Central memory CD8-positive, alpha-beta T cell (primary cell): ENCODE data around the gene TNFRSF13B.

ENCODE experiments used
- ATAC-seq: fragments of 150-1000 bp; cut with Tn5 transposase; replicated peaks from 2 replicates; pipeline ENCODE4 v1.10.0; 2022; ENCODE audit warnings: mild to moderate bottlenecking, moderate FRiP score, moderate number of reproducible peaks; ENCODE audit not compliant: poor library complexity, severe bottlenecking; ENCODE audit errors: extremely low read depth
- DNase-seq, 2 donors: peaks; one replicate each; pipeline ENCODE4 v3.0.0; 2021; ENCODE audit warnings: low spot score in 2 of 2
- H3K27ac Mint-ChIP-seq: one replicate; pipeline ENCODE4 v1.8.0; 2022; ENCODE audit warnings: low read depth, mild to moderate bottlenecking, moderate library complexity, mixed read lengths
- H3K27me3 Mint-ChIP-seq: one replicate; pipeline ENCODE4 v1.8.0; 2022; ENCODE audit warnings: mixed read lengths
- H3K36me3 Mint-ChIP-seq: one replicate; pipeline ENCODE4 v1.8.0; 2022; ENCODE audit warnings: mild to moderate bottlenecking, moderate library complexity, mixed read lengths; ENCODE audit not compliant: insufficient read depth
- H3K4me1 Mint-ChIP-seq: one replicate; pipeline ENCODE4 v1.8.0; 2022; ENCODE audit warnings: mixed read lengths
- H3K4me3 Mint-ChIP-seq: one replicate; pipeline ENCODE4 v1.8.0; 2022; ENCODE audit warnings: mild to moderate bottlenecking, moderate library complexity, mixed read lengths
- H3K9me3 Mint-ChIP-seq: one replicate; pipeline ENCODE4 v1.8.0; 2022; ENCODE audit warnings: mixed read lengths

TNFRSF13B gene

DNA sequence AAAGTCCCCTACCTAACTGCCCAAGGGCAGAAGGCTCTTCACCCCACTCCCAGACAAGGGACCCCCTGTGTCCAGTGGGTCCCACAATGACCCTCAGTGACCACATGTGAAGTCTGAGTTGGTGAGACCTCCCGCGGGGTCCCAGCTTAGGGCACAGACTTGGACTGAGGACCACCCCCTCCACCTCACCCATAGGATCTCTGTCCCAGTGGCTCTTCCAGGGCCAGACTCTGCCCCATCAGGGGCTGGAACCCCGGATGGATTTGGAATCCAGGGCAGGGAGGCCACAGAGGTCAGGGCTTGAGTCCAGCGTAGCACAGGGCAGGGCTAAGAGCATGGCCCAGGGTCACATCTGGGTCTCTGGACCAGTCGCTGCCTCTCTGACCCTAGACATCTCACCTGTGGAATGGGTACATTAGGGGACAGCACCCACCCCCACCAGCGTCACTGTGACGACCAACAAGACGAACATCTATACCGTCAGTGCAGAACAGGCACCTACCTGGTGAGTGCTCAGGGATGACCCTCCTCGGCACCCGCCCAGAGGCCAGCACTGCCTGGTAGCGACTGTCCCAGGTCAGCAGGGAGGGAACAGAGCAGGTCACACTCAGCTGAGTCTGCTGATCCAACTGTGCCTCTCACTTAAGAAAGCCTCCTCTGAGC is 37.7 kb downstream of the TNFRSF13B start:
- Mint-ChIP-seq H3K9me3 (no peaks in the 10 kb centered on the region), H3K27me3 (peaks cover 17% of the 10 kb centered on the region)
- ATAC-seq: no peak

DNA sequence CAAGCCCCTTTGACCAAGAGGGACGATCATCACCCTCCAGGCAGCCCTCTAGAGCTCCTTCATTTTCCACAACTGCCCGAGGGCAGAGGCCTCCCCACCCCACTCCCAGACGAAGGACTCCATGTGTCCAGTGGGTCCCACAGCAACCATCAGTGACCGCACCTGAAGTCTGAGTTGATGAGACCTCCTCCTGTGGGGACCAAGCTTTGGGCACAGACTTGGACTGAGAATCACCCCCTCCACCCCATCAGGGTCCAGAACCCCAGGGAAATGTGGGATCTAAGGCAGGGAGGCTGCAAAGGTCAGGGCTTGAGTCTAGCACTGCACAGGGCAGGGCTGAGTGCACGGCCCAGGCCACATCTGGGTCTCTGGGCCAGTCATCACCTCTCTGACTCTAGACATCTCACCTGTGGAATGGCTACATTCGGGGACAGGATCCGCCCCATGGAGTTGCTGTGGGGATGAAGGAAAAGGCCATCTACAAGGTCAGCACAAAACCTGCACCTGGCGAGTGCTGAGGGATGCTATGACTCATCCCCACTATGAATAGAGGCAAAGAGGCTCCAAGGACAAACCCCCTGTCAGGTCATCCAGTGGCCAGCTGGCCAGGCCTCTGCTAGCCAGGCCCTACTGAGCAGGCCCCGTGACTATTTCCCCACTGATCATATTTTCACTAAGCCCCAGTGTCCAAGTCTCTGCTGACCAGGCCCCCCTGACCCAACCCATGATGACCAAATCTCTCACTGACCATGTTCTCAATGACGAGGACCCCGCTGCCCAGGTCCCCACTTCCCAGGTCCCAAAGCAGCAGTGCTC is 38.4 kb downstream of the TNFRSF13B start:
- Mint-ChIP-seq H3K36me3 (no peaks in the 10 kb centered on the region), H3K4me3 (no peak overlapping the region), H3K27ac (no peak overlapping the region), H3K9me3 (no peaks in the 10 kb centered on the region), H3K4me1 (no peaks in the 10 kb centered on the region), H3K27me3 (peaks cover 17% of the 10 kb centered on the region)
- ATAC-seq: no peak
- DNase-seq: no peak

More for the DNA sequence above, 37.7 kb downstream of the TNFRSF13B start:
- no peak overlapping the region for H3K4me3 Mint-ChIP-seq
- DNase-seq: no peak
- H3K4me1 Mint-ChIP-seq: no peaks in the 10 kb centered on the region
- H3K36me3 Mint-ChIP-seq: no peaks in the 10 kb centered on the region
- no peak overlapping the region for H3K27ac Mint-ChIP-seq

DNA sequence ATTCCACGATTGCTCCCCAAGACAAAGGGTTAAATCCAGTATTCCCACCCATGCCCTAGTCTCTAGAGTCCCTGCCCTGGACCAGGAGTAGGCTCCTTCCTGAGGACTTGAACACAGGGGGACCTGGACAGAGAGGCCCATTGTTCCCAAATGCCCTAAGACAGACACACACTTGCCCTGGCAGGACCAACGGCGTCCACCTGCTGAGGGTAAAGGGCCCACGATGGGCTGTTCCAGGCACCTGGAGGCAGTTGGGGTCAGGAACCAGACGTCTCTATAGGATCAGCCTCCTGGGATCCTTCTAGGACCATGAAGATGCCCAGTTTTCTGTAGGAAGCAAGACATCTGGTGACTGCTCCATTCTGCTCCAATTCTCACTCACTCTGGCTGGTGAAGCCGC is 39.3 kb downstream of the TNFRSF13B start:
- no peak for DNase-seq
- Mint-ChIP-seq H3K4me1 (no peaks in the 10 kb centered on the region), H3K27ac (no peak overlapping the region), H3K9me3 (no peaks in the 10 kb centered on the region), H3K36me3 (no peaks in the 10 kb centered on the region), H3K27me3 (peaks cover 17% of the 10 kb centered on the region), H3K4me3 (no peak overlapping the region)
- ATAC-seq: no peak

DNA sequence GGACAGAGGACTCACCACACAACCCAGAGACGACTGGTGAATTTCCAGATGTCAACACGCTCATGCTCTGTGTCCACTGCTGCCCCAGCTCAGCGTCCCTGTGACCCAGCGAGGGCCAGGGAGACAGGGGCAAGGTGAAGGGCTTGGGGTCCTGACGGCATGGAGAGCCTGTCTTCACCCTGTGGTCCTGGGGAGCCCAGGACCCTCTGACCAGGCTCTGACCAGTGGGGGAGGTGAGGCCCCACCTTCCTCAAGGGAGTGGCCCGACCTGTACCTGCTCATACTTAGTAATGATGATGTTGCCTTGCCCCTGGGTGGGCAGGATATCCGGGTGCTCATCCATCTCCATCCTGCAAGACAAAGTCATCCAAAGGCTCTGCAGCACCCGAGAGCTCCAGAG is 39.8 kb downstream of the TNFRSF13B start:
- H3K27me3 Mint-ChIP-seq: peaks cover 17% of the 10 kb centered on the region
- no peaks in the 10 kb centered on the region for H3K9me3 Mint-ChIP-seq
- ATAC-seq (no peak), DNase-seq (no peak)
- no peak overlapping the region for H3K27ac Mint-ChIP-seq
- H3K4me1 Mint-ChIP-seq: no peaks in the 10 kb centered on the region
- no peaks in the 10 kb centered on the region for H3K36me3 Mint-ChIP-seq
- no peak overlapping the region for H3K4me3 Mint-ChIP-seq

DNA sequence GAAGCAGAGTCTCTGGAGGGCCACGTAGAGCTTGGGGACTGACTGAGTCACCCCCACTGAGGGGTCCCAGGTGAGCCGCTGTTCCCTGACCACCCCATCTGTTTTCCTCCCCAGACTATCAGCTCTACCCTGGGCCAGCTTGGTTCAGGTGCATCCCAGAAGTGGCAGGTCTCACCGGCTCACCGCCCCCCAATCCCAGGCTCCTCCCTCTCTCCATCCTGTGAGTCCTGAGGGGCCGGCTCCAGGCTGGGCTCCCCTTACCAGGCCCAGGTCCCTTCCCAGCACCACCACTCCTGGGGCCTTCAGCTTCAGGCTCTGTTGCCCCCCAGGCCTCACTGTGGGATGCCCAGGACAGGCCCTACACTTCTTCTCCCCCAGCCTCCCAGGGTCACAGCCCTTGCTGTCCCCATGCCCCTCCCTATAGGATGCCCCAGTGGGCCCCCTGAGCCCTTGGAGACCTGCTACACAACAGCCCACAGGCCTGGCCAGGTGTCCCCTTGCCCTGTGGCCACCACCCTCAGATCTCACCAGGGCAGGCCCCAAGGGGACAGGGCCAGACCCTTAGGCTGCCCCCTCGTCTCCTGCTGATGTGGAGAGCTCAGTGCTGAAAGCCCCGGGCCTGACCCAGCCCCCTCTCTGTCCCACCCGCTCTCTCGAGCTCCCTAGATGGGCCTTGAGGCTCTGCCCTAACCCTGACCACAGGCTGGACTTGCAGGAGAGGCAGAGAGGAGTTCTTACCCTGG is 40.4 kb downstream of the TNFRSF13B start:
- no peaks in the 10 kb centered on the region for H3K36me3 Mint-ChIP-seq
- no peak for ATAC-seq
- H3K4me1 Mint-ChIP-seq: no peaks in the 10 kb centered on the region
- H3K27me3 Mint-ChIP-seq: peaks cover 17% of the 10 kb centered on the region
- H3K4me3 Mint-ChIP-seq: no peak overlapping the region
- DNase-seq: no peak
- H3K9me3 Mint-ChIP-seq: no peaks in the 10 kb centered on the region
- H3K27ac Mint-ChIP-seq: no peak overlapping the region

DNA sequence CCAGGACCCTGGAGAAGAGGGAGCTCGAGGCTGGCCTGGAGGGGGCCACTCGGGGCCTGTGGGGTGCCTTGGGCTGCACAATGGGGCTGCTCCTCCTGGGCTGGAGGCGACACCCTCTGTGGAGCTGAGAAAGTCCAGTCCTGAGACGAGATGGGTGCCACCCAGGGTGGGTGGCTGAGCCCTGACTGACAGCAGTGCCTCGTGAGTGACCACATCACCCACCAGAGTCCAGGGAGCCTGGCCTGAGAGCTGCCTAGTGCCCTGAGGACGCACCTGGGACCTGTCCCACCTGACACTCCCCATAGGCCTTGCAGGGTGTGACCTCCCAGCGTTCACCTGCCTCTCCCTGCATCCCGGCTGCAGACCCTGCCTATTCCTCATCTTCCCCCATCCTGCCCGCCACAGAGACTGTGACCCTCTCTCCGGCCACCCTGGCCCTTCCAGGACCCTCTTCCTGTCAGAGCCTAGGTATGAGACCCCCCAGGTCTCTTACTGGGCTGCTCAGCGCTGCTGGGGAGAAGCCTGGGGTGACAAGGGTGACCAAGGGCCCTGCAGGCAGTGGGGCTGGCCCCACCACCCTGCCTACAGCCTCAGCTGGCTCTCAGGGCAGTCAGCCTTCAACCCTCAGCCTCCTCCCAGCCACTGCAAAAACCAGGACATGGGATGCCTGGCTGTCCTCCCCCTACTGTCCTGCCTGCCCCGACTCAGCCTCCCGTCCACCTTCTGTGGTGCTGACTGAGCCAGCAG is 41.2 kb downstream of the TNFRSF13B start:
- Mint-ChIP-seq H3K4me3 (no peak overlapping the region), H3K36me3 (no peaks in the 10 kb centered on the region), H3K4me1 (no peaks in the 10 kb centered on the region), H3K27me3 (peaks cover 17% of the 10 kb centered on the region), H3K27ac (no peak overlapping the region), H3K9me3 (no peaks in the 10 kb centered on the region)
- no peak for DNase-seq
- no peak for ATAC-seq

DNA sequence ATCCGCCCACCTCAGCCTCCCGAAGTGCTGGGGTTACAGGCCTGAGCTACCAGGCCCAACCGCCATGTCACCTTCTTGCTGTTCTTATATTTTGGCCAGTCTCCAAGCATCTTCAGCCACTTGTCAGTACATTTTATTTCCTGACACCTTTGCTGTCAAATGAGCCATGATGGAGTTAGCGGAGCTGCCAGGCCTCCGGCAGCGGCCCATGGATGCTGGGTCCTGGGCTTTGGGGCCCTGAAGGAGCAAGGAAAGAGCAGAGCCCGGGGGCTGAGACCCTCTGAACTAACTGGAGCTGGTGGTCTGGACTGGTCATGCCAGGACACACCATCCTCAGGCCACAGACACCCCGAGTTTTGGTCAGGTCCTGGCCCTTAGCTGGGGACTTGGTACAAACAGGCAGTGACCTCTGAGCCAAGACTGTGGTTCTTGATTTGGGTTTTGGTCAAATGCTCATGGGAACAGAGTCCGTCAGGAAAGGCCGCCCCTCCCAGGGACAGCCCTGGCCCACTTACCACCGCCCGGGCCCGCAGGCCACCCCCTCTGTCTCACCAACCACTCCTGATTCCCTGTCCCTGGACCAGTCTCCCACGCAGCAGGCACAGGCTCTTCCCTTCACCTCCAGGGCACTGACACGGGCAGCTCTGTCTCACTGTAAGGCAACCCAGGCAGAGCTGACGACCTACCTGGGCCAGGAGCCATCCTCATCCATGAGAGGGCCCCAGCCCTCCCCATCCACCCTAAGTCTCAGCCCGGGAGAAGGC is 42.0 kb downstream of the TNFRSF13B start:
- Mint-ChIP-seq H3K27me3 (peaks cover 17% of the 10 kb centered on the region), H3K36me3 (no peaks in the 10 kb centered on the region)
- no peak for DNase-seq

DNA sequence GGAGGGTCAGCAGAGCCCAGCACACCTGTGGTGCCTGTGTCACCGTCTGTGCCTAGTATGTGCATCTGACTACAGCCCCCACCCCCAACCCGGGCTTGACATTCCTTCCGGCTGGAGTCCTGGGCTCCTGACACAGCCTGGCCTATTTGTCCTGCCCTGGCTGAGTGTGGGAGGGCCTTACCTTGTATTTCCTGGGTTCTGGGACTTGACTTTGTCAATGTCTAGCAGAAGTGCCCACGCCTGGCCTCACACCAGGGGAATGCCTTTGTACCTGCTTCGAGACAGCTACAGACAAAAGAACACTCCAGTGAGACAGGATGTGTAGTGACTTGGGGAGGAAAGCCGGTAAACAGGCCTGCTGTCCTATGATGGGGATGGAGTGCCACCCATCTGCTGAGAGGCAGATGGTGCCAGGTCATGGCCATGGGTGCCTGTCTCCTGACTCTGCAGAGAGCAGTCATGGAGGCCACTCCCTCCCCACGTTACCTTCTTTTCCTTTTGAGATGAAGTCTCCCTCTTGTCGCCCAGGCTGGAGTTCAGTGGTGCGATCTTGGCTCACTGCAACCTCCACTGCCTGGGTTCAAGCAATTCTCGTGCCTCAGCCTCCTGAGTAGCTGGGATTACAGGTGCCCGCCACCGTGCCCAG is 42.8 kb downstream of the TNFRSF13B start:
- Mint-ChIP-seq H3K27ac (no peak overlapping the region), H3K4me3 (no peak overlapping the region), H3K27me3 (peaks cover 17% of the 10 kb centered on the region), H3K4me1 (no peaks in the 10 kb centered on the region), H3K36me3 (no peaks in the 10 kb centered on the region), H3K9me3 (no peaks in the 10 kb centered on the region)
- ATAC-seq (no peak), DNase-seq (no peak)

More for the DNA sequence above, 42.0 kb downstream of the TNFRSF13B start:
- H3K4me1 Mint-ChIP-seq: no peaks in the 10 kb centered on the region
- no peak for ATAC-seq
- no peaks in the 10 kb centered on the region for H3K9me3 Mint-ChIP-seq
- no peak overlapping the region for H3K4me3 Mint-ChIP-seq
- no peak overlapping the region for H3K27ac Mint-ChIP-seq

DNA sequence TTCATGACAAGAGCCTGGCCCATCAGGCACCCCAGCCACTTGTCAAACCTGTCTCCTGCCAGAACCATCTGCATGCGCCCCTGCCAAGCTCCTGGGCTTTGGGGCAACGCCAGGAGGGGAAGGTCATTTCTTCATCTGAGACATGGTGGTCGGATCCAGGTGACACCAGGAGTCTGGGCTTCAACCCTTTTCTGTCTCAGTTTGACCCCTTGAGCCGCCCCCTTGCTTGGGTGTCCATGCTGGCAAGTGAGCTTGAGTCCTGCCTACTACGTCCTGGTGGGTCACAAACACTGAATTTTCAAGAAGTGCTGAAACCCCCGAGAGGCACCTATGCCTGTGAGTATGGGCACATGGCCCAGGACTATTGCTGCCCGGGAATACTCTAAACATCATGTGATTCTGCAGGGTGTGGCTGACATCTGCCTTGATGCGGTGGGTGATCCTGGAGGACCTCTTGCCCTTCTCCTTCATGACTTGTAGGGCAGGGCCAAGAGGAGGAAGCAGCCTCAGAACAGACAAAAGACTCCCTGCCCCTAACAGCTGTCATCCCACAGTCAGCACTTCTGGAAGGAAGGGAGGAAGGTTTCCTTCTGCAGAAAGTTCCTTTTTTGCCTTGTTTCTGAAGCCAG is 43.4 kb downstream of the TNFRSF13B start:
- no peak overlapping the region for H3K27ac Mint-ChIP-seq
- no peaks in the 10 kb centered on the region for H3K4me1 Mint-ChIP-seq
- no peaks in the 10 kb centered on the region for H3K9me3 Mint-ChIP-seq
- ATAC-seq (no peak), DNase-seq (no peak)
- H3K4me3 Mint-ChIP-seq: no peak overlapping the region
- H3K27me3 Mint-ChIP-seq: peaks cover 17% of the 10 kb centered on the region
- H3K36me3 Mint-ChIP-seq: no peaks in the 10 kb centered on the region

DNA sequence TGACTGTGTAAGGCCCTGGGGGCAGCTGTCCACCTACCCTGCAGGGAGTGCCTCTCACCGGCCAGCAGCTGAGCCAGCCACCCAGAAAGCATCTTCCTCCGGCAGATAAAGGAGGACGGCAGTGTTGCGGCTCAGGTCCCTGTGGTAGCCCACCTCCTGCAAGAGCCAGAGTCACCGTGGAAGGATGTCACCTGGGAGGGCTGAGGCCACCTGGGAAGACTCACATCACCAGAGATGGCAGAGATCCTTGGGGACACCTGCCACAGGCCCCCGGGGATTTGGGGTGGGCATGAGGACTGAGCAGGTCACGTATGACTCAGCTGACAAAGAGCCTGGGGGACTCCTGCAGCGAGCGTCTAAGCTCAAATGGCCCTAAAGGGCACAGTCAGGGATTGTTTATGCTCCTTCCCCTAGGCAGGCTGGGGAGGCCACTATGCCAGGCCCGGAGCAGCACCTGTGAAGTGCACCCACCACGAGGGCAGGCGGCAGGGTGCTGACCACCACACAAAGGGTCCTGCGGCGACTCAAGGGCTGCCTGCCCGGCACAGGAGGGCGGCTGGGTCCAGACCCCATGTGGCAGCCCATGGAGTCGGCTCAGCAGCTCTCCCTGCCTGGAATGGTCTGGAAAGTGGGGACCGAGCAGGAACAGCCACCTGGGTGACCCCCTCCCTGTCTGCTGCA is 44.1 kb downstream of the TNFRSF13B start:
- Mint-ChIP-seq H3K27ac (no peak overlapping the region), H3K9me3 (no peaks in the 10 kb centered on the region), H3K4me3 (no peak overlapping the region), H3K36me3 (no peaks in the 10 kb centered on the region), H3K4me1 (no peaks in the 10 kb centered on the region), H3K27me3 (peaks cover 17% of the 10 kb centered on the region)
- no peak for DNase-seq
- no peak for ATAC-seq
